ENCODE results near the gene VAPA. TPM values are rescaled to one million over a fixed set of nuclear protein-coding genes. Genes with fewer than 3 reads are reported as not detected.
"Not testable (repeated sequence)": the region's sequence is repeated elsewhere in the genome, so short reads cannot be mapped to it uniquely, and the experiment has no call there.

Gene VAPA
- total and polyA plus RNA-seq, 2 of the 4 experiments (the other 2 are of a cell fraction) = 199 to 206 TPM

GRCh38 chr18:9912285-9912684 is 1.5 kb upstream of the VAPA start:
- H3K27ac ChIP-seq (ENCODE audit: insufficient read depth, low read length); H2BK120ac ChIP-seq (ENCODE audit: low read depth, low read length); H3K36me3 ChIP-seq (ENCODE audit: control insufficient read depth, insufficient read depth, low read length); H2AFZ ChIP-seq (replicated peaks; ENCODE audit: low read length, poor library complexity); BruUV-seq (replicated peaks); H2BK20ac ChIP-seq (ENCODE audit: low read depth, low read length); H3K56ac ChIP-seq (ENCODE audit: extremely low read depth, insufficient read depth, low read length); H3K9ac ChIP-seq (ENCODE audit: low read depth, low read length); H3K23ac ChIP-seq (ENCODE audit: low read depth, low read length); H2AK9ac ChIP-seq (replicated peaks; ENCODE audit: low read depth, low read length, poor library complexity); H3K14ac ChIP-seq (replicated peaks; ENCODE audit: low read depth, low read length); POLR2A ChIA-PET (ENCODE audit: unreplicated experiment); H4K5ac ChIP-seq (ENCODE audit: low read depth, low read length); H4K91ac ChIP-seq (ENCODE audit: insufficient read depth, low read depth, low read length); dilution Hi-C loops (cut with HindIII; ENCODE audit: low sequenced_read_pairs, unreplicated experiment); H3K4me3 ChIP-seq (ENCODE audit: insufficient read depth, low read depth, low read length); H2BK15ac ChIP-seq (ENCODE audit: low read depth, low read length); H3K9me1 ChIP-seq (ENCODE audit: insufficient read depth, low read length); CTCF ChIA-PET; H3K27me3 ChIP-seq (ENCODE audit: control insufficient read depth, insufficient read depth, low read length); H2AK5ac ChIP-seq (ENCODE audit: low read depth, low read length); H2BK5ac ChIP-seq (ENCODE audit: low read depth, low read length, poor library complexity, severe bottlenecking); H3K4me2 ChIP-seq (ENCODE audit: low read depth, low read length); H3K18ac ChIP-seq (ENCODE audit: low read depth, low read length); H3K4ac ChIP-seq (ENCODE audit: low read depth, low read length); in situ Hi-C loops (cut with MboI; ENCODE audit: low sequenced_read_pairs); H3K9me3 ChIP-seq (ENCODE audit: control insufficient read depth, insufficient read depth, low read length); DNase-seq; H3K4me1 ChIP-seq (ENCODE audit: control insufficient read depth, insufficient read depth, low read length); ATAC-seq (ENCODE audit: low read depth): not testable (repeated sequence)
- no CpG with 5 or more reads among the region's 1 CpG for WGBS, 2 experiments (ENCODE audit: extremely low coverage in 2 of 2, insufficient read length in 1 of 2)
- Histone ChIP-seq H4K8ac (ENCODE audit: low read depth in 2 of 2, low read length in 2 of 2) (peak overlapping the region in 1 of 2 experiments; percentile 78; a peak in 1 of 4 replicates), H4K20me1 (ENCODE audit: insufficient read depth, low read length) (peaks cover 28% of the 10 kb centered on the region), H3K79me1 (ENCODE audit: low read depth in 1 of 2, low read length in 2 of 2) (peaks cover 0 to 13% of the 10 kb centered on the region in 2 experiments; a peak in 2 of 4 replicates)
- peak; percentile 47; the same call in 1 of the 2 replicates for TF ChIP-seq MAFK (IDR thresholded peaks at IDR 0.05; ENCODE audit: low read depth, low read length)
- intact Hi-C loops (cut with micrococcal nuclease) = loop anchor here (10.0 kb wide), 1 partner anchor 337 kb away; no protein-coding TSS in a partner anchor

Data from IMR-90 (cell line).